Mesendoderm (in vitro differentiated cells): Measurements from ENCODE around the gene WSB2.
"Not testable (repeated sequence)": the region's sequence is repeated elsewhere in the genome, so short reads cannot be mapped to it uniquely, and the experiment has no call there.

ENCODE experiments used
- DNase-seq: peaks from one replicate; pipeline ENCODE4 v3.0.0; 2013
- H2AK5ac ChIP-seq: 2 replicates; pipeline ENCODE4 v1.6.1; 2013; ENCODE audit warnings: low read length, inconsistent platforms
- H2BK120ac ChIP-seq: 2 replicates; pipeline ENCODE4 v1.6.1; 2013; ENCODE audit warnings: low read depth, mild to moderate bottlenecking, low read length, moderate library complexity, mixed read lengths
- H2BK15ac ChIP-seq: replicated peaks from 2 replicates; pipeline ENCODE4 v1.6.1; 2013; ENCODE audit warnings: low read depth, mild to moderate bottlenecking, moderate library complexity
- H2BK5ac ChIP-seq: 2 replicates; pipeline ENCODE4 v1.6.1; 2013; ENCODE audit warnings: low read length, inconsistent platforms
- H3K18ac ChIP-seq: 2 replicates; pipeline ENCODE4 v1.6.1; 2013; ENCODE audit warnings: mild to moderate bottlenecking, low read length, mixed read lengths
- H3K23ac ChIP-seq: one replicate; pipeline ENCODE4 v1.6.1; 2013; ENCODE audit warnings: low read length
- H3K27ac ChIP-seq: 2 replicates; pipeline ENCODE4 v1.5.1; 2013; ENCODE audit warnings: low read depth, mild to moderate bottlenecking, inconsistent platforms, low read length, moderate library complexity
- H3K27me3 ChIP-seq: 2 replicates; pipeline ENCODE4 v1.6.1; 2013; ENCODE audit warnings: low read length, control low read depth, mild to moderate bottlenecking, inconsistent platforms; ENCODE audit not compliant: insufficient read depth, poor library complexity
- H3K36me3 ChIP-seq: 2 replicates; pipeline ENCODE4 v1.6.1; 2013; ENCODE audit warnings: low read length, inconsistent platforms; ENCODE audit not compliant: control insufficient read depth, insufficient read depth
- H3K4ac ChIP-seq: one replicate; pipeline ENCODE4 v1.6.1; 2013; ENCODE audit warnings: low read depth, mild to moderate bottlenecking, low read length, moderate library complexity
- H3K4me1 ChIP-seq: 2 replicates; pipeline ENCODE4 v1.6.1; 2013; ENCODE audit warnings: low read depth, low read length, inconsistent platforms; ENCODE audit not compliant: control insufficient read depth
- H3K4me2 ChIP-seq: 2 replicates; pipeline ENCODE4 v1.6.1; 2013; ENCODE audit warnings: low read length
- H3K4me3 ChIP-seq: 2 replicates; pipeline ENCODE4 v1.5.1; 2013; ENCODE audit warnings: mild to moderate bottlenecking, low read length
- H3K56ac ChIP-seq: one replicate; pipeline ENCODE4 v1.6.1; 2013; ENCODE audit warnings: low read length
- H3K79me1 ChIP-seq: 2 replicates; pipeline ENCODE4 v1.6.1; 2013; ENCODE audit warnings: low read length, inconsistent platforms
- H3K79me2 ChIP-seq: 2 replicates; pipeline ENCODE4 v1.6.1; 2013; ENCODE audit warnings: mild to moderate bottlenecking, low read length; ENCODE audit not compliant: control insufficient read depth, insufficient read depth
- H3K9ac ChIP-seq: 2 replicates; pipeline ENCODE4 v1.6.1; 2013; ENCODE audit warnings: low read length, inconsistent platforms
- H4K5ac ChIP-seq: one replicate; pipeline ENCODE4 v1.6.1; 2013; ENCODE audit warnings: low read length
- H4K8ac ChIP-seq: one replicate; pipeline ENCODE4 v1.6.1; 2013; ENCODE audit warnings: low read depth, mild to moderate bottlenecking, control low read depth, low read length, moderate library complexity
- WGBS: extraction: QIAGEN DNeasy Blood & Tissue Kit; methylation state at CpG from one replicate; pipeline ENCODE4 v1.1.7; 2013; ENCODE audit warnings: low lambda C conversion rate, missing lambda C conversion rate; ENCODE audit not compliant: insufficient coverage; ENCODE audit errors: extremely low coverage; 5-methylcytosine and 5-hydroxymethylcytosine counted together

WSB2 gene

DNA sequence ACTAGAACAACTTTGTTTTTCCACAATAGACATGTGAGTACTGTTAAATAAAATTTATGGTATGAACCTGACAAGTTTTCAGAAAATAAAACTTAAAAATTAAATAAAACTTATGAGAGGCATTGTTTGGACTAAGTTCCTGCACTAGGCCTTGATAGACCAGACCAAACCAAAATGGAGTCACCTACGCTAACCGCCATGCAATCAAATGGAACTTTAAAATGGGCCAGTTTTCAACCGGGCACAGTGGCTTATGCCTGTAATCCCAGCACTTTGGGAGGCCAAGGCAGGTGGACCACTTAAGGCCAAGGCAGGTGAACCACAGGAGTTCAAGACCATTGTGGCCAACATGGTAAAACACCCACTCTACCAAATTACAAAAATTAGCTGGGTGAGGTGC lies 49.6 kb downstream of the WSB2 start:
- H4K8ac ChIP-seq = no peak overlapping the region
- H2AK5ac ChIP-seq = no peak overlapping the region
- no peaks in the 10 kb centered on the region for H3K79me1 ChIP-seq
- no peak overlapping the region for H3K18ac ChIP-seq
- no peak overlapping the region for H2BK5ac ChIP-seq
- H3K36me3 ChIP-seq = no peaks in the 10 kb centered on the region
- no CpG with 5 or more reads among the region's 3 CpGs for WGBS
- no peak overlapping the region for H2BK120ac ChIP-seq
- H3K56ac ChIP-seq = no peak overlapping the region
- no peaks in the 10 kb centered on the region for H3K79me2 ChIP-seq
- H3K27me3 ChIP-seq = no peaks in the 10 kb centered on the region
- no peak overlapping the region for H3K9ac ChIP-seq
- H3K4me1 ChIP-seq = no peaks in the 10 kb centered on the region
- H3K4me2 ChIP-seq = no peak overlapping the region
- H4K5ac ChIP-seq = no peak overlapping the region
- no peak overlapping the region for H2BK15ac ChIP-seq
- no peak overlapping the region for H3K4me3 ChIP-seq
- H3K4ac ChIP-seq = no peak overlapping the region
- no peak overlapping the region for H3K23ac ChIP-seq
- H3K27ac ChIP-seq = no peak overlapping the region
- no peak for DNase-seq

DNA sequence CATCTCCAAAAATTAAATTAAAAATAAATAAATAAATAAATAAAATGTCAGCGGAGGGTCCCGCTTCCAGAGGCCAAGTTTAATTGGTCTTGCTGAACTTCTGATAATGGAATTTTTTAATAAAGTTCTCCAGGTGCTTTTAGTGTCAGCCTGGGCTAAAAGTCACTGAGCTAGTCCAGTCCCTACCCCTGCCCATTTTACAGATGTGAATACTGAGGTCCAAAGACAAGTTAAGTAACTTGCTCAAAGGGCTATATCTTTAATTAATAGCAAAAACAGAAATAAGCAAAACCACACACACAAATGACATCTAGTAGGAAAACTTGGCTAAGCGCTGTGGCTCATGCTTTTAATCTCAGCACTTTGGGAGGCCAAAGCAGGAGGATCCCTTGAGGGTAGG lies 50.1 kb downstream of the WSB2 start:
- Histone ChIP-seq H3K4me1 (no peaks in the 10 kb centered on the region), H3K18ac (no peak overlapping the region), H2BK5ac (no peak overlapping the region), H3K4ac (no peak overlapping the region), H3K23ac (no peak overlapping the region), H2BK15ac (no peak overlapping the region), H4K5ac (no peak overlapping the region), H3K79me2 (no peaks in the 10 kb centered on the region), H4K8ac (no peak overlapping the region), H2BK120ac (no peak overlapping the region), H3K9ac (no peak overlapping the region), H3K4me2 (no peak overlapping the region), H3K4me3 (no peak overlapping the region), H3K56ac (no peak overlapping the region), H3K27me3 (no peaks in the 10 kb centered on the region), H3K27ac (no peak overlapping the region), H2AK5ac (no peak overlapping the region), H3K36me3 (no peaks in the 10 kb centered on the region), H3K79me1 (no peaks in the 10 kb centered on the region)
- no peak for DNase-seq
- WGBS = no CpG with 5 or more reads among the region's 3 CpGs

DNA sequence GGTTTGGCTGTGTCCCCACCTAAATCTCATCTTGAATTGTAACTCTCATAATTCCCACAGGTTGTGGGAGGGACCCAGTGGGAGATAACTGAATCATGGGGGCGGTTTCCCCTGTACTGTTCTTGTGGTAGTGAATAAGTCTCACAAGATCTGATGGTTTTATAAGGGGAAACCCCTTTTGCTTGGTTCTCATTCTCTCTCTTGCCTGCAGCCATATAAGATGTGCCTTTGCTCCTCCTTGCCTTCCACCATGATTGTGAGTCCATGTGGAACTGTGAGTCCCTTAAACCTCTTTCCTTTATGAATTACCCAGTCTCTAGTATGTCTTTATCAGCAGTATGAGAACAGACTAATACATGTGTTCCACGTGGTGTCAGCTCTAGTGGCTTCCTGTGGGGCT lies 61.2 kb downstream of the WSB2 start:
- not testable (repeated sequence) for H4K8ac ChIP-seq, H3K36me3 ChIP-seq, H2AK5ac ChIP-seq, H3K79me2 ChIP-seq, H3K4me2 ChIP-seq, H3K4ac ChIP-seq, H3K56ac ChIP-seq, H4K5ac ChIP-seq, H3K4me3 ChIP-seq, H3K4me1 ChIP-seq, H2BK5ac ChIP-seq, H3K27ac ChIP-seq, H2BK120ac ChIP-seq, H3K27me3 ChIP-seq, H2BK15ac ChIP-seq, H3K23ac ChIP-seq, H3K79me1 ChIP-seq, H3K18ac ChIP-seq, H3K9ac ChIP-seq, DNase-seq
- WGBS = no CpG with 5 or more reads among the region's 2 CpGs

DNA sequence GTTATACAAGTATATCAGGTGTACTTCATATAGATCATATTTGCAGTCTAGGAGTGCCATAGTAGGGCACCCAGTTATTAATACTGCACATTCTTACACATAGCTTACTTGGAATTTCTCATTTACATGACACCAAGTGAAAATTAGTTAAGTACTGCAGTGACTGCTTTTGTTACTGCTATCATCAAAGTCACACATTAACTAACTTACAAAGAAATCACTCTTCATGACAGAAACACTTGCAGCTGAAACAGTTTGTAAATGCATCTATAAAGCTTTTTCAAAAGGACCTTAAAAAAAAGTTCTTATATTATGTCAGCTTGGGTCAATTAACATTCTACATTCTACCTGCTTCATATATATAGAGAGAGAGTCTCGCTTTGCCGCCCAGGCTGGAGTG lies 62.3 kb downstream of the WSB2 start:
- Histone ChIP-seq H4K5ac (no peak overlapping the region), H3K18ac (no peak overlapping the region), H2BK120ac (no peak overlapping the region), H3K36me3 (no peaks in the 10 kb centered on the region), H3K23ac (no peak overlapping the region), H2BK15ac (no peak overlapping the region), H3K56ac (no peak overlapping the region), H3K79me1 (no peaks in the 10 kb centered on the region), H3K4me1 (no peaks in the 10 kb centered on the region), H3K27me3 (no peaks in the 10 kb centered on the region), H3K79me2 (no peaks in the 10 kb centered on the region), H3K9ac (no peak overlapping the region), H3K4ac (no peak overlapping the region), H4K8ac (no peak overlapping the region), H2AK5ac (no peak overlapping the region), H3K27ac (no peak overlapping the region), H2BK5ac (no peak overlapping the region), H3K4me3 (no peak overlapping the region), H3K4me2 (no peak overlapping the region)
- no peak for DNase-seq
- WGBS = no CpG with 5 or more reads among the region's 2 CpGs

DNA sequence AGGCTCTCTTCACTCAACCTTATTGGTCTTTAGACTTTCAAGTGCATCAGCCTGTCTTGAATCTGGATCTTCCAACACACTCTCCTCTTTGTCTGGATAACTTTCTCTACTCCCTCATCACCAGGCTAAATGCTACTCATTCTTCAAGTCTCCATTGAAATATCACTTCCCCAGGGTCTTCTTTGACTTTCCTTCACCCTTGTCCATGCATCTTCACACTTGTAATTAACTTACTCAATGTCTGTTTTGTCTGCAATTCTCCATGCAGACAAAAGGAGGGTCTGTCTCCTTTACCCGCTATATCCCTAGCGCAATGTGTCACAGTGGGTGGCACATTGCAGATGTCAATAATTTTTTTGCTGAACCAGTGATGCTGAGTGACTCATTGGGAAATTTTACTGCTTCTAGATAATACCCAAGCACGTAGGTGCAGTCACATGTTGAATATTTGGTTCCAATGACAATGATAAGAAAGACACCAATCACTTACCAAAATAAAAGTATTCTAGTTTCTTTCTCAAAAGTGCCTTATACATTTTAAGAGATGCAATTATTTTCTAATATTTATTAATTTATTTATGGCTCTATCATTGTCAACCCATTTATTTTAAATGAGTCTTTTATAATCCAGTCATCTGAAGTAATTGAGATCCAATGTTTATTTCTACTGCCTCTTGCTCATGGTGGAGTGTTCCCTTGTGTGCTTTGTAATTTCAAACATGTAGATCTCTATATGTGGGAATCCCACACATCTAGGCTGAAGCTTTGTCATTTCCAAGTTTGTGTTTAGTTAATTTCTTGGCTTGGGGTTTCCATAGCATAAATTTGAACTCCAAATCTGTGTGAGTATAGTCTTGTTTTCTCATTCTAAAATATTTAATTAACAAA lies 66.2 kb downstream of the WSB2 start:
- Histone ChIP-seq H3K27me3 (no peaks in the 10 kb centered on the region), H3K18ac (no peak overlapping the region), H2BK15ac (no peak overlapping the region), H2BK5ac (no peak overlapping the region), H4K8ac (no peak overlapping the region), H3K56ac (no peak overlapping the region), H2BK120ac (no peak overlapping the region), H3K4me2 (no peak overlapping the region), H3K27ac (no peak overlapping the region), H3K36me3 (no peaks in the 10 kb centered on the region), H2AK5ac (no peak overlapping the region), H3K4me3 (no peak overlapping the region), H3K4ac (no peak overlapping the region), H3K4me1 (no peaks in the 10 kb centered on the region), H3K79me2 (no peaks in the 10 kb centered on the region), H3K9ac (no peak overlapping the region), H3K23ac (no peak overlapping the region), H4K5ac (no peak overlapping the region), H3K79me1 (no peaks in the 10 kb centered on the region)
- DNase-seq = no peak
- no CpG with 5 or more reads among the region's 3 CpGs for WGBS
